ENCODE measurements around the gene STRBP.
"Not testable (repeated sequence)": the region's sequence is repeated elsewhere in the genome, so short reads cannot be mapped to it uniquely, and the experiment has no call there.

Gene STRBP

GRCh38 chr9:123282362-123283047, 14.1 kb upstream of the STRBP start:
- no peak for DNase-seq

- no peak for DNase-seq
Measured at GRCh38 chr9:123281659-123282350, 13.4 kb upstream of the STRBP start.

- DNase-seq: not testable (repeated sequence)
Measured at GRCh38 chr9:123278879-123279493, 10.6 kb upstream of the STRBP start.

GRCh38 chr9:123278361-123278760, 10.0 kb upstream of the STRBP start:
- no peak for DNase-seq

GRCh38 chr9:123276551-123276950, 8.2 kb upstream of the STRBP start:
- peak in 2 of 4 experiments; percentile 21 to 36 for DNase-seq

- not testable (repeated sequence) for DNase-seq
Measured at GRCh38 chr9:123271133-123271532, 2.7 kb upstream of the STRBP start.

- no peak for DNase-seq
Measured at GRCh38 chr9:123269281-123269680, 895 bp upstream of the STRBP start.

- no peak for DNase-seq
Measured at GRCh38 chr9:123268199-123268464, 254 bp downstream of the STRBP start.

- peak in 2 of 4 experiments; percentile 8 to 34 for DNase-seq
Measured at GRCh38 chr9:123267481-123268198, 746 bp downstream of the STRBP start.

- DNase-seq: no peak
Measured at GRCh38 chr9:123266655-123267399, 1.6 kb downstream of the STRBP start.

GRCh38 chr9:123265833-123266232, 2.6 kb downstream of the STRBP start:
- no peak for DNase-seq

GRCh38 chr9:123263227-123263626, 5.2 kb downstream of the STRBP start:
- no peak for DNase-seq

GRCh38 chr9:123262338-123262737, 6.0 kb downstream of the STRBP start:
- DNase-seq: no peak

- DNase-seq: no peak
Measured at GRCh38 chr9:123261006-123261677, 7.2 kb downstream of the STRBP start.

GRCh38 chr9:123260340-123260739, 8.0 kb downstream of the STRBP start:
- DNase-seq: no peak

GRCh38 chr9:123257276-123257675, 11.1 kb downstream of the STRBP start:
- DNase-seq: no peak

- DNase-seq: no peak
Measured at GRCh38 chr9:123255718-123256117, 12.7 kb downstream of the STRBP start.

- DNase-seq: no peak
Measured at GRCh38 chr9:123253204-123253603, 15.2 kb downstream of the STRBP start.

- no peak for DNase-seq
Measured at GRCh38 chr9:123251741-123252140, 16.6 kb downstream of the STRBP start.

GRCh38 chr9:123251324-123251723, 17.1 kb downstream of the STRBP start:
- DNase-seq: no peak

- DNase-seq: no peak
Measured at GRCh38 chr9:123250504-123250903, 17.9 kb downstream of the STRBP start.

GRCh38 chr9:123249162-123249561, 19.2 kb downstream of the STRBP start:
- not testable (repeated sequence) for DNase-seq
